B cell (primary cell): Measurements from ENCODE around the gene TMEM219. TPM values are rescaled to one million over a fixed set of nuclear protein-coding genes. Genes with fewer than 3 reads are reported as not detected.

Experiments
- ATAC-seq: fragments of 200-7000 bp; cut with Tn5 transposase; one replicate; pipeline ENCODE4 v1.10.0; 2021; ENCODE audit warnings: low read depth, mild to moderate bottlenecking, moderate number of reproducible peaks, moderate library complexity
- CTCF ChIA-PET: fragments of 350-600 bp; sonication (Branson Sonifier 250); formaldehyde crosslinking; loops from one replicate; lab custom pipeline; 2021; ENCODE audit warnings: antibody characterized with exemption, inconsistent platforms; lab: Charles Lee
- POLR2A ChIA-PET: fragments of 350-600 bp; sonication (Branson Sonifier 250); formaldehyde crosslinking; loops from one replicate; lab custom pipeline; 2021; ENCODE audit warnings: antibody characterized with exemption; lab: Charles Lee
- DNase-seq: peaks from one replicate; pipeline ENCODE4 v3.0.0; 2013
- H2AFZ ChIP-seq: 2 replicates; pipeline ENCODE4 v1.6.1; 2012; ENCODE audit warnings: mild to moderate bottlenecking, low read depth, low read length; ENCODE audit not compliant: insufficient read depth, poor library complexity, severe bottlenecking
- H3K27ac ChIP-seq, 2 donors: 1 replicate in 1 of 2; 2 replicates in 1 of 2; pipeline ENCODE4 v1.5.1; 2012 to 2013; ENCODE audit warnings: low read length in 2 of 2, mild to moderate bottlenecking in 2 of 2, moderate library complexity in 1 of 2
- H3K27me3 ChIP-seq, 4 experiments: fragments of 200-600 bp in 1 of 4; sonication (generic) in 1 of 4; replicated peaks in 1 of 4; 1 replicate in 2 of 4; 2 replicates in 2 of 4; pipeline versions ENCODE4 v1.6.1 to v1.7.0; 2013 to 2016; ENCODE audit warnings: low read length in 3 of 4, mild to moderate bottlenecking in 2 of 4, mixed read lengths in 1 of 4, moderate library complexity in 1 of 4; ENCODE audit not compliant: insufficient read depth in 4 of 4, control insufficient read depth in 3 of 4; ENCODE audit errors: control extremely low read depth in 1 of 4
- H3K36me3 ChIP-seq, 2 experiments: replicated peaks in 1 of 2; 1 replicate in 1 of 2; 2 replicates in 1 of 2; pipeline versions ENCODE4 v1.6.1 to v1.7.1; 2013; ENCODE audit warnings: low read length in 1 of 2; ENCODE audit not compliant: insufficient read depth in 2 of 2, control insufficient read depth in 1 of 2; ENCODE audit errors: control extremely low read depth in 1 of 2, extremely low read depth in 1 of 2
- H3K4me1 ChIP-seq, 2 donors: fragments of 200-600 bp in 1 of 2; sonication (generic) in 1 of 2; 1 replicate in 1 of 2; 2 replicates in 1 of 2; pipeline versions ENCODE4 v1.5.1 to v1.6.1; 2013 to 2017; ENCODE audit warnings: low read length in 2 of 2; ENCODE audit not compliant: control insufficient read depth in 2 of 2, insufficient read depth in 2 of 2
- H3K4me2 ChIP-seq: replicated peaks from 2 replicates; pipeline ENCODE3; 2012; ENCODE audit warnings: mild to moderate bottlenecking, low read depth, low read length; ENCODE audit not compliant: poor library complexity, severe bottlenecking
- H3K4me3 ChIP-seq, 5 experiments: fragments of 200-600 bp in 1 of 5; sonication (generic) in 1 of 5; 1 replicate in 3 of 5; 2 replicates in 2 of 5; pipeline versions ENCODE4 v1.5.1 to v1.7.0; 2011 to 2016; ENCODE audit warnings: low read length in 4 of 5, mild to moderate bottlenecking in 4 of 5, low read depth in 2 of 5, control low read depth in 1 of 5, moderate library complexity in 1 of 5; ENCODE audit not compliant: insufficient read depth in 1 of 5; ENCODE audit errors: control extremely low read depth in 1 of 5, extremely low read depth in 1 of 5
- H3K79me2 ChIP-seq: fragments of 200-600 bp; sonication (generic); one replicate; pipeline ENCODE4 v1.6.0; 2016; ENCODE audit warnings: low read length; ENCODE audit not compliant: control insufficient read depth, insufficient read depth
- H3K9ac ChIP-seq: fragments of 200-600 bp; sonication (generic); 2 replicates; pipeline ENCODE4 v1.6.1; 2017; ENCODE audit warnings: mild to moderate bottlenecking, low read length, moderate library complexity
- H3K9me3 ChIP-seq, 3 donors: one replicate each; pipeline versions ENCODE4 v1.6.1 to v1.7.1; 2013; ENCODE audit warnings: low read length in 2 of 3; ENCODE audit not compliant: control insufficient read depth in 2 of 3, insufficient read depth in 1 of 3; ENCODE audit errors: control extremely low read depth in 1 of 3
- H4K20me1 ChIP-seq: 2 replicates; pipeline ENCODE4 v1.6.0; 2012; ENCODE audit warnings: mild to moderate bottlenecking, low read length; ENCODE audit not compliant: insufficient read depth, control insufficient read depth, poor library complexity, severe bottlenecking
- H3K27ac Mint-ChIP-seq: one replicate; pipeline ENCODE4 v1.8.0; 2021; ENCODE audit warnings: mixed read lengths
- H3K27me3 Mint-ChIP-seq: one replicate; pipeline ENCODE4 v1.8.0; 2021; ENCODE audit warnings: mixed read lengths
- H3K4me1 Mint-ChIP-seq: one replicate; pipeline ENCODE4 v1.8.0; 2021; ENCODE audit warnings: mixed read lengths
- H3K4me3 Mint-ChIP-seq: one replicate; pipeline ENCODE4 v1.8.0; 2021; ENCODE audit warnings: mixed read lengths
- H3K9me3 Mint-ChIP-seq: one replicate; pipeline ENCODE4 v1.8.0; 2022; ENCODE audit warnings: mixed read lengths; ENCODE audit not compliant: insufficient read depth
- CTCF ChIP-seq: fragments of 200-600 bp; IDR thresholded peaks from one replicate; pipeline ENCODE4 v1.8.0; 2022; ENCODE audit warnings: antibody characterized with exemption, mild to moderate bottlenecking
- EZH2 ChIP-seq: IDR thresholded peaks from 2 replicates; pipeline ENCODE4 v1.6.1; 2012; ENCODE audit warnings: borderline replicate concordance, low read depth, mild to moderate bottlenecking, moderate library complexity, low read length; ENCODE audit not compliant: insufficient read depth, poor library complexity, severe bottlenecking
- WGBS: methylation state at CpG from one replicate; pipeline ENCODE4 v1.1.5; 2013; ENCODE audit warnings: missing lambda C conversion rate; ENCODE audit not compliant: insufficient coverage; 5-methylcytosine and 5-hydroxymethylcytosine counted together
- intact Hi-C: fragments of 100-400 bp; cut with micrococcal nuclease; formaldehyde crosslinking; loops from one replicate; pipeline ENCODE4 v1.10.0; 2022
- polyA plus RNA-seq: library from polyadenylated mRNA; depleted of rRNA; stranded (reverse); fragments of >200 nt; gene quantifications from 2 replicates; pipeline ENCODE4 v1.2.3, GENCODE V29; 2012
- total RNA-seq, 2 donors: library from RNA; stranded (reverse); fragments of 120-200 nt in 1 of 2; gene quantifications; 1 replicate in 1 of 2; 2 replicates in 1 of 2; pipeline versions ENCODE4 v1.2.3 to v1.2.4, GENCODE V29; 2013 to 2022

Gene TMEM219
- total and polyA plus RNA-seq, 2 donors (not counting 1 experiment from before 2014, with no cell fraction given): 66.6 to 103 TPM

- H3K4me3 Mint-ChIP-seq: no peak overlapping the region
- Histone ChIP-seq H2AFZ (no peak overlapping the region), H3K36me3 (peaks cover 0 to 39% of the 10 kb centered on the region in 2 experiments), H3K4me1 (peaks cover 12 to 15% of the 10 kb centered on the region in 2 donors), H3K27ac (no peak overlapping the region), H3K9ac (no peak overlapping the region), H3K9me3 (no peaks in the 10 kb centered on the region), H3K27me3 (no peaks in the 10 kb centered on the region), H4K20me1 (peaks cover 17% of the 10 kb centered on the region), H3K4me2 (no peak overlapping the region), H3K79me2 (peaks cover 13% of the 10 kb centered on the region), H3K4me3 (no peak overlapping the region)
- no peaks in the 10 kb centered on the region for H3K9me3 Mint-ChIP-seq
- WGBS: 99% methylated on average over 6 of the region's 6 CpGs
- no peak for DNase-seq
- intact Hi-C loops: loop anchor here (5.0 kb wide), 1 partner anchor 658 kb away; the partner anchor contains the start of gene FBRS
- H3K4me1 Mint-ChIP-seq: peaks cover 41% of the 10 kb centered on the region
- ChIA-PET POLR2A (no interaction called here), CTCF (no interaction called here)
- ATAC-seq: no peak
- H3K27ac Mint-ChIP-seq: no peak overlapping the region
- TF ChIP-seq EZH2: no peak
- TF ChIP-seq CTCF: no peak
- no peaks in the 10 kb centered on the region for H3K27me3 Mint-ChIP-seq
Measured at GRCh38 chr16:29999605-30000004, 37.7 kb downstream of the TMEM219 start.

GRCh38 chr16:30000735-30001631 lies 39.1 kb downstream of the TMEM219 start:
- Histone ChIP-seq H3K36me3 (peaks cover 0 to 41% of the 10 kb centered on the region in 2 experiments), H3K27me3 (no peaks in the 10 kb centered on the region), H2AFZ (no peak overlapping the region), H3K79me2 (peaks cover 13% of the 10 kb centered on the region), H3K27ac (no peak overlapping the region), H3K4me2 (no peak overlapping the region), H3K9ac (no peak overlapping the region), H4K20me1 (peaks cover 17% of the 10 kb centered on the region), H3K4me3 (no peak overlapping the region), H3K4me1 (peaks cover 11 to 21% of the 10 kb centered on the region in 2 donors), H3K9me3 (no peaks in the 10 kb centered on the region)
- H3K9me3 Mint-ChIP-seq: no peaks in the 10 kb centered on the region
- no peak for TF ChIP-seq EZH2
- no peak for TF ChIP-seq CTCF
- peaks cover 31% of the 10 kb centered on the region for H3K4me1 Mint-ChIP-seq
- H3K27ac Mint-ChIP-seq: no peak overlapping the region
- no peak overlapping the region for H3K4me3 Mint-ChIP-seq
- intact Hi-C loops: no loop called here
- ATAC-seq (no peak), DNase-seq (no peak)
- ChIA-PET CTCF (interaction anchor here (1.5 kb wide), 1 partner anchor 31 kb away, joined by 6 read pairs; no protein-coding TSS in a partner anchor), POLR2A (interaction anchor here (0.6 kb wide), 1 partner anchor 181 kb away, joined by 5 read pairs; no protein-coding TSS in a partner anchor)
- WGBS: 88% methylated on average over 27 of the region's 33 CpGs
- H3K27me3 Mint-ChIP-seq: no peaks in the 10 kb centered on the region
